Endothelial cell of umbilical vein (primary cell): Measurements from ENCODE around the gene ALDH5A1. TPM values are rescaled to one million over a fixed set of nuclear protein-coding genes. Genes with fewer than 3 reads are reported as not detected.

Source experiments
- BruUV-seq: library from RNA; stranded (reverse); fragments of 400-500 nt; replicated peaks from 2 replicates; lab custom pipeline; 2021; lab: Mats Ljungman, UMichigan
- CTCF ChIA-PET: fragments of 300-600, 350-600 bp; sonication (Branson Sonifier 250); formaldehyde crosslinking; loops from one replicate; lab custom pipeline; 2021; ENCODE audit warnings: antibody characterized with exemption, inconsistent platforms; lab: Charles Lee
- POLR2A ChIA-PET: fragments of 300-600, 350-600 bp; sonication (Branson Sonifier 250); formaldehyde crosslinking; loops from one replicate; lab custom pipeline; 2021; ENCODE audit warnings: antibody characterized with exemption, inconsistent platforms; lab: Charles Lee
- DNase-seq: peaks from one replicate; pipeline ENCODE4 v3.0.0-alpha.2; 2011; ENCODE audit warnings: low read depth, low spot score
- FAIRE-seq: peaks from 2 replicates; lab custom pipeline; 2011; peaks lifted over from hg19 to GRCh38; lab: Jason Lieb, UNC
- H2AFZ ChIP-seq: 2 replicates; pipeline ENCODE4 v1.6.0; 2012; ENCODE audit warnings: low read depth, low read length, control low read depth, inconsistent platforms
- H3K27ac ChIP-seq: 2 replicates; pipeline ENCODE4 v1.5.1; 2011; ENCODE audit warnings: low read depth, mild to moderate bottlenecking, control low read depth, low read length, moderate library complexity; ENCODE audit not compliant: insufficient read depth
- H3K27me3 ChIP-seq, 2 experiments: 2 replicates each; pipeline versions ENCODE4 v1.6.0 to v1.6.1; 2011; ENCODE audit warnings: low read length in 2 of 2, mixed read lengths in 1 of 2; ENCODE audit not compliant: control insufficient read depth in 2 of 2, insufficient read depth in 2 of 2
- H3K36me3 ChIP-seq, 2 experiments: 2 replicates in 1 of 2; 3 replicates in 1 of 2; pipeline ENCODE4 v1.5.1; 2011; ENCODE audit warnings: low read length in 2 of 2, mild to moderate bottlenecking in 1 of 2, moderate library complexity in 1 of 2; ENCODE audit not compliant: control insufficient read depth in 2 of 2, insufficient read depth in 2 of 2; ENCODE audit errors: extremely low read depth in 1 of 2
- H3K4me1 ChIP-seq: 3 replicates; pipeline ENCODE4 v1.5.1; 2011; ENCODE audit warnings: mild to moderate bottlenecking, low read length; ENCODE audit not compliant: control insufficient read depth, insufficient read depth; ENCODE audit errors: extremely low read depth
- H3K4me2 ChIP-seq: 2 replicates; pipeline ENCODE4 v1.6.1; 2011; ENCODE audit warnings: low read length, control low read depth, mixed read lengths; ENCODE audit not compliant: insufficient read depth
- H3K4me3 ChIP-seq, 3 experiments: fragments of 200-600 bp in 1 of 3; sonication (generic), shearing (Covaris generic) in 1 of 3; replicated peaks in 1 of 3; 2 replicates each; pipeline ENCODE4 v1.5.1; 2011 to 2016; ENCODE audit warnings: control low read depth in 3 of 3, low read length in 3 of 3, mild to moderate bottlenecking in 2 of 3, inconsistent platforms in 1 of 3, low read depth in 1 of 3, moderate library complexity in 1 of 3; ENCODE audit not compliant: insufficient read depth in 1 of 3
- H3K79me2 ChIP-seq: 2 replicates; pipeline ENCODE4 v1.6.0; 2012; ENCODE audit warnings: low read length, inconsistent platforms; ENCODE audit not compliant: control insufficient read depth, insufficient read depth
- H3K9ac ChIP-seq: replicated peaks from 2 replicates; pipeline ENCODE3; 2011; ENCODE audit warnings: low read length, control low read depth; ENCODE audit not compliant: insufficient read depth; ENCODE audit errors: extremely low read depth
- H3K9me1 ChIP-seq: replicated peaks from 3 replicates; pipeline ENCODE4 v1.6.0; 2011; ENCODE audit warnings: mild to moderate bottlenecking, low read length; ENCODE audit not compliant: control insufficient read depth, insufficient read depth; ENCODE audit errors: extremely low read depth
- H3K9me3 ChIP-seq: replicated peaks from 2 replicates; pipeline ENCODE4 v1.5.1; 2012; ENCODE audit warnings: low read length, inconsistent platforms; ENCODE audit not compliant: control insufficient read depth, insufficient read depth
- H4K20me1 ChIP-seq: replicated peaks from 2 replicates; pipeline ENCODE3; 2011; ENCODE audit warnings: mild to moderate bottlenecking, low read length; ENCODE audit not compliant: control insufficient read depth, insufficient read depth; ENCODE audit errors: extremely low read depth
- CTCF ChIP-seq, 2 donors: IDR thresholded peaks; 1 replicate in 1 of 2; 2 replicates in 1 of 2; pipeline ENCODE4 v1.5.1; 2011; ENCODE audit warnings: low read length in 2 of 2, mild to moderate bottlenecking in 2 of 2, moderate library complexity in 2 of 2, control low read depth in 1 of 2, inconsistent platforms in 1 of 2, low read depth in 1 of 2; ENCODE audit not compliant: insufficient read depth in 1 of 2; ENCODE audit errors: extremely low read depth in 1 of 2
- EZH2 ChIP-seq: IDR thresholded peaks from 2 replicates; pipeline ENCODE4 v1.6.1; 2012; ENCODE audit warnings: borderline replicate concordance, low read depth, mild to moderate bottlenecking, moderate library complexity, low read length, inconsistent platforms; ENCODE audit not compliant: severe bottlenecking
- FOS ChIP-seq: IDR thresholded peaks from 2 replicates; pipeline ENCODE4 v1.6.1; 2011; ENCODE audit warnings: mild to moderate bottlenecking, low read length, moderate library complexity, borderline replicate concordance; ENCODE audit not compliant: insufficient read depth
- GATA2 ChIP-seq: IDR thresholded peaks from 2 replicates; pipeline ENCODE4 v1.7.0; 2011; ENCODE audit warnings: low read depth, mild to moderate bottlenecking, moderate library complexity, mixed read lengths, low read length; ENCODE audit not compliant: insufficient read length, insufficient read depth
- JUN ChIP-seq: IDR thresholded peaks from 2 replicates; pipeline ENCODE4 v1.6.1; 2011; ENCODE audit warnings: borderline replicate concordance, low read depth; ENCODE audit not compliant: insufficient read length, insufficient read depth
- MYC ChIP-seq: IDR thresholded peaks from one replicate; pipeline ENCODE4 v1.6.1; 2011; ENCODE audit warnings: mild to moderate bottlenecking, low read depth, low read length
- POLR2A ChIP-seq: IDR thresholded peaks from 2 replicates; pipeline ENCODE4 v1.6.1; 2012; ENCODE audit warnings: low read depth, mild to moderate bottlenecking, control low read depth, low read length
- POLR2AphosphoS5 ChIP-seq: IDR thresholded peaks from 2 replicates; pipeline ENCODE4 v1.6.1; 2012; ENCODE audit warnings: low read depth, mild to moderate bottlenecking, control low read depth, low read length, moderate library complexity; ENCODE audit not compliant: insufficient read depth
- dilution Hi-C: fragments of 300-500 bp; cut with MboI; formaldehyde crosslinking; loops from one replicate; pipeline ENCODE4 v1.15.0; 2019; ENCODE audit warnings: low sequenced_read_pairs; ENCODE audit not compliant: extremely low pct_ligation_motif_present
- intact Hi-C: fragments of 100-400 bp; cut with micrococcal nuclease; formaldehyde crosslinking; loops from one replicate; pipeline ENCODE4 v1.10.0; 2022
- polyA plus RNA-seq, 4 experiments: library from polyadenylated mRNA; depleted of rRNA in 3 of 4; stranded (reverse) in 3 of 4; unstranded in 1 of 4; fragments of >200 nt; gene quantifications; 2 replicates each; pipeline versions ENCODE4 v1.2.1 to v1.2.3, GENCODE V29; 2011 to 2012; ENCODE audit warnings: missing spikeins in 1 of 4
- total RNA-seq: library from RNA; stranded (reverse); gene quantifications from 2 replicates; pipeline ENCODE4 v1.2.3, GENCODE V29; 2021
- TF ChIP-seq, protein P1 (sequence below): IDR thresholded peaks from 2 replicates; pipeline ENCODE4 v1.6.1; 2011; ENCODE audit not compliant: insufficient read depth, insufficient read length

The ALDH5A1 gene
- total and polyA plus RNA-seq, 2 donors (not counting 3 experiments of a cell fraction or from before 2014, with no cell fraction given), result 0.51 to 1.1 TPM

- no peaks in the 10 kb centered on the region for H3K4me1 ChIP-seq
- no peaks in the 10 kb centered on the region for H3K9me1 ChIP-seq
- dilution Hi-C loops (no loop called here), intact Hi-C loops (no loop called here)
- no peaks in the 10 kb centered on the region for H3K79me2 ChIP-seq
- TF ChIP-seq POLR2A, result no peak
- TF ChIP-seq POLR2AphosphoS5, result no peak
- no peak for TF ChIP-seq JUN
- TF ChIP-seq MYC, result no peak
- TF ChIP-seq CTCF (IDR thresholded peaks at IDR 0.05; ENCODE audit: extremely low read depth in 1 of 2, insufficient read depth in 1 of 2, low read depth in 1 of 2, low read length in 2 of 2), result no peak
- TF ChIP-seq, protein P1, sequence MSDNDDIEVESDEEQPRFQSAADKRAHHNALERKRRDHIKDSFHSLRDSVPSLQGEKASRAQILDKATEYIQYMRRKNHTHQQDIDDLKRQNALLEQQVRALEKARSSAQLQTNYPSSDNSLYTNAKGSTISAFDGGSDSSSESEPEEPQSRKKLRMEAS, result no peak
- TF ChIP-seq GATA2, result no peak
- no peak for TF ChIP-seq EZH2
- no peak for TF ChIP-seq FOS
- no peaks in the 10 kb centered on the region for H3K9me3 ChIP-seq
- H3K27ac ChIP-seq, result no peak overlapping the region
- H4K20me1 ChIP-seq, result no peaks in the 10 kb centered on the region
- no peak overlapping the region for H2AFZ ChIP-seq
- ChIA-PET CTCF (interaction anchor here (1.4 kb wide), 1 partner anchor 31 kb away, joined by 3 read pairs; the partner anchor contains the start of gene ALDH5A1), POLR2A (no interaction called here)
- BruUV-seq, result no TSS peak
- FAIRE-seq (no peak), DNase-seq (no peak)
- no peak overlapping the region for H3K9ac ChIP-seq
- no peaks in the 10 kb centered on the region for H3K36me3 ChIP-seq
- H3K4me3 ChIP-seq, result no peak overlapping the region
- no peaks in the 10 kb centered on the region for H3K27me3 ChIP-seq
- no peak overlapping the region for H3K4me2 ChIP-seq
These were observed 30.3 kb upstream of the ALDH5A1 start for GRCh38 chr6:24464253-24465038.
